ENCODE measurements around the gene TULP4.

GRCh38 chr6:158309814-158310213, 2.5 kb upstream of the TULP4 start:
- no peak for TF ChIP-seq CTCF (IDR thresholded peaks at IDR 0.05)
- TF ChIP-seq ZFX (IDR thresholded peaks at IDR 0.05; ENCODE audit: borderline replicate concordance), result no peak
